Erythroblast (primary cell): ENCODE data around the gene PET100.

Experiments used
- GATA1 ChIP-seq: IDR thresholded peaks from 2 replicates; pipeline ENCODE4 v1.6.1; 2011; ENCODE audit warnings: low read depth, mild to moderate bottlenecking, control low read depth, low read length, moderate library complexity
- POLR2A ChIP-seq: IDR thresholded peaks from 2 replicates; pipeline ENCODE4 v1.6.1; 2011; ENCODE audit warnings: mild to moderate bottlenecking, low read length

DNA sequence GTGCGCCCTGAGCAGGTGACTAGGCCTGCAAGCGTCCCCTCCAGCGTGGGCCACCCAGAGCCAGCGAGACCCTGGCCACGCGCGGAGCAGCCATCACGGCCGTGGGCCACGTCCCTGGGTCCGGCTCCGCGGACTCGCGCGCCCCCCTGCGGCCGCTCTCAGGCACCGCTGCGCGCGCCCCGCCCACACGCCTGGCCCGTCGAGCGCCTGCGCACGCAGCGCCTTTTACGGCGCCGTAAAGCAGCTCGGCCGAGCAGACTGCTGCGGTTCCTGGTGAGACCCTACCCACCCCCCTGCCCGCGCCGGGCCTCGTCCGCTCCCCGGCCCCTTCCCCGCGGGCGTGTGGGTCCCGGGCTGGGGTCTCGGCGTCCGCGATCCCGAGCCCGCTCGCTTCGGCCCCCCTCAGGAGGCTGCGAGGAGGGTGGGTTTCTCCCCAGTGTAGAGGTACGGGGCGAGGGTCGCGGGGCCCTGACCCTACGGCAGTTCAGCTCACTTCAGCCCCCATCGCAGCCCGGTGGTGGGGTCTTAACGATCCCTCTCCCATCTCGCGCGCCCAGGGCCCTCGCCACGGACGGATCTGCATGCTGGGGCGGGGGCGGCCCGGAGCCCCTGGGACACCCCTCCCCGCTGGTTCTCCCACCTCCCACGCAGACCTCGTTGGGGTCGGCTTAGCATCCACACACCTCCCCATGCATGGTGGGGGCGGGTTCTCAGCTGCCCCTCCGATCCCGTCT lies 51.2 kb downstream of the PET100 start, which contains the start of gene TRAPPC5:
- no peak for TF ChIP-seq POLR2A
- no peak for TF ChIP-seq GATA1
